HCT116 (cell line): ENCODE results near the gene PLOD2.

Experiments used
- CTCF ChIP-seq, 3 experiments: fragments of 200-600 bp in 1 of 3; sonication (generic) in 1 of 3; IDR thresholded peaks in 2 of 3; conservative IDR thresholded peaks in 1 of 3; 2 replicates each; pipeline ENCODE4 v1.5.1; 2012 to 2017; ENCODE audit warnings: low read depth in 2 of 3, low read length in 2 of 3, antibody characterized with exemption in 1 of 3, borderline replicate concordance in 1 of 3, control low read depth in 1 of 3, mild to moderate bottlenecking in 1 of 3, mixed read lengths in 1 of 3, mixed run types in 1 of 3, moderate library complexity in 1 of 3; ENCODE audit not compliant: insufficient read depth in 1 of 3
- EZH2 ChIP-seq: fragments of 200-600 bp; sonication (generic); IDR thresholded peaks from 2 replicates; pipeline ENCODE4 v1.6.1; 2017; ENCODE audit warnings: antibody characterized with exemption, mixed run types
- REST ChIP-seq: IDR thresholded peaks from 2 replicates; pipeline ENCODE4 v1.6.1; 2012; ENCODE audit warnings: low read depth
- ZBTB33 ChIP-seq: IDR thresholded peaks from 2 replicates; pipeline ENCODE4 v1.6.1; 2011; ENCODE audit warnings: mild to moderate bottlenecking, low read length, moderate library complexity; ENCODE audit not compliant: insufficient replicate concordance; ENCODE audit errors: extremely low read depth

- peak; percentile 10 to 27 (median 11); a peak in 1 of 6 replicates for TF ChIP-seq CTCF (IDR thresholded peaks at IDR 0.05 in 2 of 3, conservative IDR thresholded peaks at IDR 0.05 in 1 of 3; ENCODE audit: borderline replicate concordance in 1 of 3, insufficient read depth in 1 of 3, low read depth in 2 of 3, low read length in 2 of 3)
- no peak for TF ChIP-seq REST
- TF ChIP-seq EZH2: no peak
- no peak for TF ChIP-seq ZBTB33
These were observed 12.5 kb downstream of the PLOD2 start for GRCh38 chr3:146148468-146148931.
